ENCODE data around the gene FFAR3. TPM values are rescaled to one million over a fixed set of nuclear protein-coding genes. Genes with fewer than 3 reads are reported as not detected.
A peak's percentile ranks its signal among the peaks of the same experiment; 100 is the strongest.

Gene FFAR3
- total and polyA plus RNA-seq, 9 of the 15 experiments (the other 6 are each of a cell fraction or from before 2014, with no cell fraction given), result not detected

DNA sequence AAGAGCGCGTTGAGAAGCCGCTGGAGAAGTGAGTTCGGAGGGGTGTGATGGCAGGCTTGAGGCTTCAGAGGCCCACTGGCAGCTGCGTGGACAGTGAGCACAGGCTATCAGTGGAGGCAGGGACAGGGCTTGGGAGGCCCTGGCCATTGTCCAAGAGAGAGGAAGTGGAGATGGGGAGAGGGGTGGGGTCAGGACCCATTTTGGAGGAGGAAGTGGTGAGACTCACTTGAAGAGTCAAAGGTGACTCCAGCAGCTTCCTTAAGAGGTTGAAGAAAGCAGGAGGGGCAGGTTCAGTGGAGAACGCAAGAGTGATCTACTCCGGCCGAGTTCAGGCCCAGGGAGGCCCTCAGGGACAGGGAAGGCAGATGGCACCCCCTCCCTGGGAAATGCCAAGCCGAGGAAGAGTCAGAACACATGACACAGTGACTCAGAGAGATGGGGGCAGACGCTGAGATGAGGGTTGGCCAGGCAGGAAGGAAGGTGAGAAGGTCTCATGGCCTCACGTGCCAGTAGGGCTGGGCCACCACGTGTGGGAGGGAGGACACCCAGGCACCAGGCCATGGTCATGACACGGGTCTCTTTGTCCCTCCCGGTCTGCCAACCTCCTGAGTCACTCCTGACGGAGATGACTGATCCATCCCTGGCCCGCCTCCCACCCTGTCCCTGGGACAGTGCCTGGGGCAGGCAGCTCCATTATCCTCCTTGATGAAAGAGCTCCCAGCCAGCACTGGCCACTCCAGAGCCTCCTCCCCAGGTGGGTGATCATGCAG, 39.4 kb upstream of the FFAR3 start (continued):
- TF ChIP-seq RBM25 (IDR thresholded peaks at IDR 0.05; ENCODE audit: low read depth, low read length, severe bottlenecking) (no peak), VEZF1 (CRISPR knock-in tag; IDR thresholded peaks at IDR 0.05) (peak; percentile 50), ZNF592 (IDR thresholded peaks at IDR 0.05) (peak; percentile 95), ZKSCAN8 (CRISPR knock-in tag; IDR thresholded peaks at IDR 0.05) (peak; percentile 69; the same call in 1 of the 2 replicates), USF1 (CRISPR knock-in tag; IDR thresholded peaks at IDR 0.05) (peak; percentile 71), TEAD4 (IDR thresholded peaks at IDR 0.05; ENCODE audit: low read length) (no peak), TEAD4 (CRISPR knock-in tag; IDR thresholded peaks at IDR 0.05; ENCODE audit: borderline replicate concordance) (peak; percentile 36; the same call in 1 of the 2 replicates), GATAD2A (IDR thresholded peaks at IDR 0.05) (peak; percentile 43; the same call in 1 of the 2 replicates), MECOM (CRISPR knock-in tag; IDR thresholded peaks at IDR 0.05) (no peak), ZNF584 (CRISPR knock-in tag; IDR thresholded peaks at IDR 0.05; ENCODE audit: low read depth) (peak; percentile 74; the same call in 1 of the 2 replicates), NR2F6 (CRISPR knock-in tag; IDR thresholded peaks at IDR 0.05) (no peak), ZNF232 (CRISPR knock-in tag; IDR thresholded peaks at IDR 0.05) (no peak)
